Stimulated activated CD8-positive, alpha-beta memory T cell treated with anti-CD3 and anti-CD28 coated beads, Interleukin-2, amount 100 ng/mL, for 1 hour (primary cell): ENCODE results near the gene GALNT2.

Experiments
- DNase-seq, 2 donors: peaks; one replicate each; pipeline ENCODE4 v3.0.0-alpha.2; 2020; ENCODE audit warnings: low read depth in 2 of 2

The GALNT2 gene

GRCh38 chr1:230210981-230211336 lies 143.9 kb downstream of the GALNT2 start:
- no peak for DNase-seq

- no peak for DNase-seq
These were observed 144.6 kb downstream of the GALNT2 start for GRCh38 chr1:230211436-230212145.

- no peak for DNase-seq
These were observed 145.4 kb downstream of the GALNT2 start for GRCh38 chr1:230212405-230212936.

GRCh38 chr1:230215031-230215430 lies 148.0 kb downstream of the GALNT2 start:
- DNase-seq, result no peak

GRCh38 chr1:230215529-230215928 lies 148.5 kb downstream of the GALNT2 start:
- DNase-seq, result no peak

GRCh38 chr1:230216896-230217295 lies 149.9 kb downstream of the GALNT2 start:
- no peak for DNase-seq

- DNase-seq, result no peak
These were observed 151.6 kb downstream of the GALNT2 start for GRCh38 chr1:230218667-230219066.

GRCh38 chr1:230219174-230220067 lies 152.4 kb downstream of the GALNT2 start:
- no peak for DNase-seq

- DNase-seq, result no peak
These were observed 153.4 kb downstream of the GALNT2 start for GRCh38 chr1:230220478-230220877.

GRCh38 chr1:230220907-230221306 lies 153.9 kb downstream of the GALNT2 start:
- DNase-seq, result no peak

GRCh38 chr1:230222678-230223077 lies 155.6 kb downstream of the GALNT2 start:
- DNase-seq, result no peak

GRCh38 chr1:230224101-230224960 lies 157.3 kb downstream of the GALNT2 start:
- no peak for DNase-seq

- DNase-seq, result no peak
These were observed 159.2 kb downstream of the GALNT2 start for GRCh38 chr1:230226007-230226800.

GRCh38 chr1:230226814-230227213 lies 159.8 kb downstream of the GALNT2 start:
- DNase-seq, result no peak

GRCh38 chr1:230228236-230228897 lies 161.3 kb downstream of the GALNT2 start:
- no peak for DNase-seq

GRCh38 chr1:230230273-230230672 lies 163.2 kb downstream of the GALNT2 start:
- DNase-seq, result no peak

- DNase-seq, result no peak
These were observed 164.1 kb downstream of the GALNT2 start for GRCh38 chr1:230230948-230231773.

GRCh38 chr1:230231774-230232145 lies 164.7 kb downstream of the GALNT2 start:
- no peak for DNase-seq

- DNase-seq, result no peak
These were observed 165.3 kb downstream of the GALNT2 start for GRCh38 chr1:230232371-230232771.

- no peak for DNase-seq
These were observed 166.7 kb downstream of the GALNT2 start for GRCh38 chr1:230233786-230234185.
